Neuron (in vitro differentiated cells): ENCODE results near the gene ARFGAP1.

ENCODE experiments used
- H2AFZ ChIP-seq: one replicate; pipeline ENCODE4 v1.6.1; 2013; ENCODE audit warnings: low read depth, mild to moderate bottlenecking, inconsistent platforms, low read length, moderate library complexity
- H3K27me3 ChIP-seq: one replicate; pipeline ENCODE4 v1.6.1; 2013; ENCODE audit warnings: low read length; ENCODE audit not compliant: insufficient read depth
- H3K36me3 ChIP-seq: one replicate; pipeline ENCODE4 v1.6.1; 2013; ENCODE audit warnings: low read length; ENCODE audit not compliant: insufficient read depth
- H3K4me1 ChIP-seq: one replicate; pipeline ENCODE4 v1.6.1; 2013; ENCODE audit warnings: low read length; ENCODE audit not compliant: insufficient read depth
- H3K4me3 ChIP-seq: 2 replicates; pipeline ENCODE4 v1.5.1; 2013; ENCODE audit warnings: mild to moderate bottlenecking, low read length, moderate library complexity
- H3K9me3 ChIP-seq: one replicate; pipeline ENCODE4 v1.6.1; 2013; ENCODE audit warnings: low read length

The ARFGAP1 gene

DNA sequence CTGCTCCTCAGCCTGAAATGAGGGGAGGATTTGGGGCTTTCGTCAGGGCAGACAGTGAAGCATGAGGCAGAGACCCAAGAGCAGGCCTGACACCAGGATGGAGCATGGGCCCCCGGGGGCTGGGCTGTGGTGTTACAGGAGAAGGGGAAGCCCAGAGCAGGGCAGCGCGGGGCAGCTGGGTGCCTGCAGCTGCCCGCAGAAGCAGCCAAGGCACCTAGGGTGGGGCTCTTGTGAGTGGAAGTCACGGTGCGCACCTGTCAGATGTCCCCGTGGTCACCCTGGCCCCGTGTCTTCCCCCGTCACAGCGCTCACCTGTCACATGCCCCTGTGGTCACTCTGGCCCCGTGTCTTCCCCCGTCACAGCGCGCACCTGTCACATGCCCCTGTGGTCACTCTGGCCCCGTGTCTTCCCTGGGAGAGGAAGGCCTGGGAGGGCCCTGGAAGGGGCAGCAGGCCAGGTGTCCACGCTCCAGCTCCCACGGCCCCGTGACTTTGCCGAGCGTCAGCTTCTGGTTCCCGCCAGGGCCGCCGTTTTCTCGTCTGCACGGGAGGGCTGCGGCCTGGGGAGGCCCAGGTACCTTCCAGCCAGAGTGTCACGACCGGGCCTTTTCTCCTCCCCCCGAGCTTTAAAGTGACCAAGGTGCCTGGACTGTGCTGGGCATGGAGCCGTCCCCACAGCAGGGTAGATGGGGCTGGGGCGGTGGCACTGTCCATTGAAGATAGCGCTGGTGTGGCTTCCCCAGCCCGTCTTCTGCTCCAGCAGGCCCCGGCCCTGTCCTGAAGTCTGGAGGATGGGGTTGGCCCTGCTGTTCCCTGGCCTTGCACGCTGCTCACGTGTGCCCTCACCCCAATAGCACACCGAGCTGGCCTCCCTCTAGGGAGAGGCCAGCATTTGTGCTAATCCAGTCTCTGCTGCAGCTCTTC, 9.4 kb downstream of the ARFGAP1 start:
- H3K4me1 ChIP-seq = no peaks in the 10 kb centered on the region
- no peaks in the 10 kb centered on the region for H3K27me3 ChIP-seq
- H2AFZ ChIP-seq = no peak overlapping the region
- peaks cover 68% of the 10 kb centered on the region for H3K36me3 ChIP-seq
- H3K4me3 ChIP-seq = no peak overlapping the region
- no peaks in the 10 kb centered on the region for H3K9me3 ChIP-seq

DNA sequence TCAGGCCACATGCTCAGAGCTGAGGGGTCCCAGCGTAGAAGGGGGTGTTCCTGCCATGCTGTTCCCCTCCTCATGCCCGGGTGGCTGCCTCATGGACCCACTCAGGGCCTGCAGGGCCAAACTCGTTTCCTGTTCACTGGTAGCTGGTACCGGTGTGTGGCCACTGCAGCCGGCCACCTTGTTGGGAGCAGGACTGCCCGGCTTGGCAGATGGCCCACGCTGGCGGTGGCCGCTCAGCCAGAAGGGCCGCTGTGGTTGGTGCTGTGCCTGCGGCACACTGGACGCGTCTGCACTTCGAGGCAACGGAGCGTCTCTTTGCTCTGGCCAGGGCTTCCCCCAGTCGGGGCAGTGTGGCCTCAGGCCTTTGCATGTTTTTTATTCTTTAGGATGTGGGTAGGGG, 10.3 kb downstream of the ARFGAP1 start:
- H2AFZ ChIP-seq = no peak overlapping the region
- H3K27me3 ChIP-seq = no peaks in the 10 kb centered on the region
- H3K36me3 ChIP-seq = peaks cover 66% of the 10 kb centered on the region
- H3K9me3 ChIP-seq = no peaks in the 10 kb centered on the region
- H3K4me3 ChIP-seq = no peak overlapping the region
- H3K4me1 ChIP-seq = no peaks in the 10 kb centered on the region

DNA sequence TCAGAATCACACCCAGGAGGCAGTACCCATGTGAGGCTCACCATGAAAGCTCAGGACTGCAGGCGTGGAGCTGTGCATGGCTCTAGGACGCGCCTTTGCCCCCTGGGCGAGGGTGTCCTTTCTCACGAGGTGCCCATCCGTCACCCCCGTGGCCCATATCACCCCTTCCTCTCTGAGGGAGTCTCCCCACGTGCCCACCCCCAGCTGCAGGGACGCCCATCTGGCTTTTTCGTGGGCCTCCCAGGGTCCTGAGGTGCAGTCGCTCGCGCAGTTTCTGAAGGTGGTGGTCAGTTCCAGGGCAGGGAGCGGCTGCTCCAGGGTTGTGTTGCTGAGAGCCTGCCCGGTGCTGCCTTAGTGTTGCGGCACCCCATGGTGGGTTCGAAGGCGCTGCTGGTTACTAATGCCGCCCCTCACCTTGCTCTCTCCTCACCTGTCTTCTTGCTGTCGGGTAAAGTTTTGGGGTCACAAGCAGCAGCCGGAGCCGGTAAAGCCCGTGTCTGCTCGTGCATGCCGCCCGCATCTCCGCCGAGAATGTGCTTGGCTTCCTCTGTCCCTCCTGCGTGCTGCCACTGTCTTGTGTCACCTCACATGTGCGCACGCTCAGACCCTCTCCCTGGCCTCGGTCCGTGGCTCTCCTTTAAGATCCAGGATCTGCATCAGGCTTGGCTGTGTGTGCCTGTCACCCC, 10.9 kb downstream of the ARFGAP1 start:
- H3K36me3 ChIP-seq = peaks cover 66% of the 10 kb centered on the region
- H3K27me3 ChIP-seq = no peaks in the 10 kb centered on the region
- H3K4me1 ChIP-seq = no peaks in the 10 kb centered on the region
- no peaks in the 10 kb centered on the region for H3K9me3 ChIP-seq
- H2AFZ ChIP-seq = no peak overlapping the region
- H3K4me3 ChIP-seq = no peak overlapping the region

DNA sequence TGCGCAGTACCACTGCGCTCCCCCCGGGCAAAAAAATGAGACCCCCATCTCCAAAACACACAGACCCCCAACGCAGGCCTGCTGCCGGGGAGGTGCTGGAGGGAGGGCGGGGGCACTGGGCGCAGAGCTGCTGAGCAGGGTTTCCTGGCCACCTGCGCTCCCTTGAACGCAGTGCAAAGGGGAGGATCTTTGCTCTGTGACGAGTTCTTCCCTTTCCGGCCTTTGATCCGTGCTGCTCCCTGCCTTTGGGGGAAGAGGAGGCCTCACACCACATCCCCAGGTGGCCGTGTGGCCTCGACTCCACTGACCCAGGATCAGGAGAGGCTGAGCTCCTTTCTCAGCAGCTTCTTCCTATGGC, 11.4 kb downstream of the ARFGAP1 start:
- H3K27me3 ChIP-seq = no peaks in the 10 kb centered on the region
- no peaks in the 10 kb centered on the region for H3K9me3 ChIP-seq
- H2AFZ ChIP-seq = no peak overlapping the region
- no peak overlapping the region for H3K4me3 ChIP-seq
- H3K4me1 ChIP-seq = no peaks in the 10 kb centered on the region
- H3K36me3 ChIP-seq = peaks cover 66% of the 10 kb centered on the region

DNA sequence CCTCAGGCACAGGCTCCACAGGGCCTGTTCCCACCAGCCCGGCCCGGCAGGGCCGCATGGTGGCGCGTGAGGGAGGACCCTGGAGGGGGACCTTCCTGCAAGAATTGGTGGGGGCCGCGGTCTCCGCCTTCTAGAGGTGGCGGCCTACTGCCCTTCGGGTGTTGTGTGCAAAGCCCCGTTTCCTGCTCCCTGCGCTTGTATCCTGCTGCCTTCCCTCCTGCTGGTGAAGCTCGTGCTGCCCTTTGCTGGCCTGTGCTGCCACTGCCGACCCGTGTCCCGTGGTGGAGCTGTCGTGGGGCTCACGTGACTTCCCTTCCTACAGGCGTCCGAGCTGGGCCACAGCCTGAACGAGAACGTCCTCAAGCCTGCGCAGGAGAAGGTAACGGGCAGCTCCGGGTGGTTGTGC, 11.9 kb downstream of the ARFGAP1 start:
- peaks cover 64% of the 10 kb centered on the region for H3K36me3 ChIP-seq
- no peak overlapping the region for H2AFZ ChIP-seq
- no peaks in the 10 kb centered on the region for H3K4me1 ChIP-seq
- no peaks in the 10 kb centered on the region for H3K27me3 ChIP-seq
- no peaks in the 10 kb centered on the region for H3K9me3 ChIP-seq
- H3K4me3 ChIP-seq = no peak overlapping the region

DNA sequence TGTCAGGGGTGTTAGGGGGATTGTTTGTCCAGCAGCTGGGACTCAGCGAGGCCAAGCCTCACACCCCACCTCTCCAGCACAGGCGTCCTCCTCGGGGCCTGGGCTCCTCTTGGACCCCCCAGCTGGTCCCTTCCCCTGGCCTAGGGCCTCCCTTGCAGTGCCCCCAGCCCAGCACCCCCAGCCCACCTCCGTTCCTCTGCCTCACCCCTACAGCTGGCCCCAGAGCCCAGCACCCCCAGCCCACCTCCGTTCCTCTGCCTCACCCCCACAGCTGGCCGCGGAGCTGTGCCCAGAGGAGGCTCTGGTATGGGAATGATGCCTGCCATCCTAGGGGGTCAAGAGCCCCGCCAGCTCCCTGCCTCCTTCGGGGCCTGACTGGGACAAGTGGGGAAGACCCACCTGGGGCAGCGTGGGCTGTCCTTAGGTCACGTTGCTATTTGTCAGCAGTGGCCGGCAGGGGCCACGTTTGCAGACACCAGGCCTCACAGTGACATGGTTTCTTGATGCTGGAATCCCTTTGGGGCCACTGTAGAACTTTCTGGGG, 12.4 kb downstream of the ARFGAP1 start:
- Histone ChIP-seq H3K27me3 (no peaks in the 10 kb centered on the region), H3K4me3 (no peak overlapping the region), H3K4me1 (no peaks in the 10 kb centered on the region), H3K9me3 (no peaks in the 10 kb centered on the region), H3K36me3 (peaks cover 61% of the 10 kb centered on the region), H2AFZ (no peak overlapping the region)

DNA sequence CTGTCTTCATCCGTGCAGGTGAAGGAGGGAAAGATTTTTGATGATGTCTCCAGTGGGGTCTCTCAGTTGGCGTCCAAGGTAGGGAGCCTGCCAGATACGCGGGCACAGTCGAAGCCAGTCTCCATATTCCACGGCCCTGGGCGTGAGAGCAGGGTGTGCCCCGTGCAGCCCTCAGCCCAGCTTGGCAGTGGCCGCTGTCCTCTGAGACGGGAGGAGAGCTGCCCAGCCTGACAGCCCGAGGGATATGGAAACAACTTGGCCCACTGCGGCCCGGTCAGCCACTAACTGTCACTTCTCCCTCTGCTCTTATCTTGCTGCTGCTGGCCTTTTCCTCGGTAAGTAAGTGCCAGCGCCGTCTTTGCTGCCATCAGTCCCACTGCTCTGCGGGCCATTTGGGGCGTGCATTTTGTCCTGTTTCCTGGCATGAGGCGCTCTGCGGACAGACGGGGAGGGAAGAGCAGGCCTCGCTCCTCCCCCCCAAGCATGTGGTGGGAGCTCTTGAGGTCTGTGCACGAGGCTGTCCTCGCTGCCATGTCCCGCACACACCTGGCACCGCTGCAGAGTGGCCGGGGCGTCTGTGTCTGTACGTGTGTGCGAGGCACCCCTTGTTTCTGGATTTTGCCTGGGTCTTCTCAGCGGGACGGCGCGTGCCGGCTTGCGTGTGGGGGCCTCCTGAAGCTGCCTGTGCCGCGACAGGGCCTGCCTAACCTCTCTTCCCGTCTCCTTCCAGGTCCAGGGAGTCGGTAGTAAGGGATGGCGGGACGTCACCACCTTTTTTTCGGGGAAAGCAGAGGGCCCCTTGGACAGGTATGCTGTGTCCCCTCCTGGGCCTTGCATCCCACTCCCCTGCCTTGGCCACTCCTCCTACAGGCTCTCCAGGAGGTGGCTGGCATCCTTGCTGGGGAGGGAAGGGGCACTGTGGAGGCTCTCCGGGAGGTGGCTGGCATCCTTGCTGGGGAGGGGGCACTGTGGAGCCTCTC, 13.3 kb downstream of the ARFGAP1 start:
- Histone ChIP-seq H2AFZ (no peak overlapping the region), H3K27me3 (no peaks in the 10 kb centered on the region), H3K9me3 (no peaks in the 10 kb centered on the region), H3K36me3 (peaks cover 54% of the 10 kb centered on the region), H3K4me1 (no peaks in the 10 kb centered on the region), H3K4me3 (no peak overlapping the region)

DNA sequence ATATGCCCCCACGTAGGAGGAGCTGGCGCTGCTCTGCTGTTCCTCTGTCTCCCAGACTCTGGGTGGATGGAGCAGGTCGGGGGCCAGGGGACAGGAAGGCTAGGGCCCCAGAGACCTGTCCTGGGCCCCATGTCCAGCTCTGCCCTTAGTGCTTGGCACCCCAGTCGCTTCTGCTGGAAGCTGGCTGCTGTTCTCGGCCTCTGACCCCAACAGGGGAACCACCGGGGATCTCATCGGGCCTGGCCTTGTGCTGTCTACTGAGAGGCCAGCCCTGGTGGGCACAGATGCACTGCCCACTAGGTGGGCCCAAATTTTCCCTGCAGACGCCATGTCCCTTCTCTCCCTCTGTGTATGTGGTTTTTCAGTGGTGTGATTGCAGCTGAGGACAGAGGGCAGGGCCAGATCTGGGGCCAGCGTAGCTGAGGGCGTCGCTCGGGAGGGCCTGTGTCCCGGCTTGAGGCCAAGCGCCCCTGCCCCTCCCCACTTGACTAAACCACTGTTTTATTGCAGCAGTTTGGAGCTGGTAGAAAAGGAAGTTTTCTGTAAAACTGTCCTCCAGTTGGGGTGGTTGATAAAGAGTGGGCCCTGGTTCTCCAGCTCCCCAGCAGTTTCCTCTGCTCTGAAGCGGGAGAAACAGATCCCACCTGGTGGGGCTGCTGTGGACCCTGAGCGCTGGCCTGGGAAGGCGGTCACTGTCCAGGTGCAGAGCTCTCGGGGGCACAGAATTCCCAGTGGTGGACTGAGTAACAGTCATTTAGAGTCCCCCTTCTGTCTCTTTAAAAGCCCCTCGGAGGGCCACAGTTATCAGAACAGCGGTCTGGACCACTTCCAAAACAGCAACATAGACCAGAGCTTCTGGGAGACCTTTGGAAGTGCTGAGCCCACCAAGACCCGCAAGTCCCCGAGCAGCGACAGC, 14.4 kb downstream of the ARFGAP1 start:
- Histone ChIP-seq H3K9me3 (no peaks in the 10 kb centered on the region), H3K36me3 (peaks cover 46% of the 10 kb centered on the region), H2AFZ (no peak overlapping the region), H3K4me3 (no peak overlapping the region), H3K4me1 (no peaks in the 10 kb centered on the region), H3K27me3 (no peaks in the 10 kb centered on the region)

DNA sequence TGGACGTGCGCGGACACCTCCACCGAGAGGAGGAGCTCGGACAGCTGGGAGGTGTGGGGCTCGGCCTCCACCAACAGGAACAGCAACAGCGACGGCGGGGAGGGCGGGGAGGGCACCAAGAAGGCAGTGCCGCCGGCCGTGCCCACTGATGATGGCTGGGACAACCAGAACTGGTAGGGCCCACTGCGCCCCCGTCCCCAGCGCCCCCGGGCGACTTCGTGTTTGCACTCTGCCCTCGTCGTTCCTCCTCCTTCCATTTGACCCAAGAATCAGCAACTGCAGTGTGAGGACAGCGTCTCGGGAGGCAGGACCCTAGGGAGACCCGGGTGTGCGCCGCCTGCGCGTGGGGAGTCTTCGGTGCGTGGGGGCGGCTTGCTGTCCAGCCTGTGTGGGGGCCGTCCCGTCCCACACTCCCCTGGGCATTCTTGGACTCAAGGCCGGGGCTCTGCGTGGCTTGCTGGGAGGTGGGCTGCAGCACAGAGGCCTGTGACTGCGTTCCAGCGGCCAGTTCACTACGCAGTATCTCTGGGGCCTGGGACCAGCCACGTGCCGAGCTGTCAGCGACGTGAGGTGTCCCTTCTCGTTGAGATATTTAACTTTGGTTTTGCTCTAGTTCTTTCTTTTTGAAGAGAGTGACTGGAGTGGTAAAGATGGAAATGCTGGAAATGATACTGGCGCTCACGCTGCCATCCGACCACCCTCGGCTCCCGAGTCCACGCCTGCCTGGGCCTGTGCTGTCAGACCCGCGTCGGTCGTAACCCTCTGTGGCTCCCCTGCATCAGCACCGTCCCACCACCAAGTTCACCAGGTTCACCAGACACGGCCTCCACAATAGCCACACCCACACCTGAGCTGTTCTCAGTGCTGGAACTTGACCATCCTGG, 15.3 kb downstream of the ARFGAP1 start:
- H2AFZ ChIP-seq = no peak overlapping the region
- H3K4me3 ChIP-seq = no peak overlapping the region
- H3K36me3 ChIP-seq = peaks cover 37% of the 10 kb centered on the region

DNA sequence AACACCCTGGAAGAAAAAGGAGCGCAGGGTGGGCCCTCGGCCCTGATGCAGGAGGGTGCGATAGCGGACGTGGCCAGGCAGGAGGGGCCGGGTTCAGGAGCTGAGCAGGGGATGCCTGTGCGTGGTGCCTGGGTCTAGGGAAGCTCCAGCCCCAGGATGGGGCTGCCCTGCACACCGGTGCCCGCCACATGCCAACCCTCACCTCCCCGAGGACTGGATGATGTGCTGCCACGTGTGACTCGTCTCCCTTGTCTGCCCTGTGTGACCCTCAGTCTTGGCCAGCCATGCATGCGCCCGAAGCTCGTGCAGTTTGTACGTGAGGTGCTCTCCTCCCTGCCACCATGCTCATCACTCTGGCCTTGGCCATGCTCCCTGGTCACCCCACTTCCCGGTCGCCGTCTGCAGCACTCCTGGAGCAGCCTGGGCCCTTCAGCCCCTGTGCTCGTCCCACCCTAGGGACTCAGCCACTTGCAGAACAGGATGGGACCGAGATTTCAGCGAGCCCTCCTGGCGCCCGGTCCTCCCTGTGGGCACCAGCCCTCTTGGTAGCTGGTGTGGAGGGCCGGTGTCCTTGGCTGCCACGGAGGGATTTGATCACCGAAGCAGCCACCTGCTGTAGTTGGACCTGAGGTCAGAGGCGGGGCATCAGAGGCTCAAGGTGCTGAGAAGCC, 16.1 kb downstream of the ARFGAP1 start:
- H3K4me3 ChIP-seq = no peak overlapping the region
- H3K4me1 ChIP-seq = no peaks in the 10 kb centered on the region
- H3K9me3 ChIP-seq = no peaks in the 10 kb centered on the region
- no peak overlapping the region for H2AFZ ChIP-seq
- H3K27me3 ChIP-seq = no peaks in the 10 kb centered on the region
- H3K36me3 ChIP-seq = peaks cover 32% of the 10 kb centered on the region

More for the DNA sequence above, 15.3 kb downstream of the ARFGAP1 start:
- H3K9me3 ChIP-seq = no peaks in the 10 kb centered on the region
- H3K27me3 ChIP-seq = no peaks in the 10 kb centered on the region
- no peaks in the 10 kb centered on the region for H3K4me1 ChIP-seq
